DMS53 (cell line): ENCODE results near the gene WDR76.

Source experiments
- DNase-seq: peaks from one replicate; lab custom pipeline; 2025; lab: John Stamatoyannopoulos, UW

The WDR76 gene

DNA sequence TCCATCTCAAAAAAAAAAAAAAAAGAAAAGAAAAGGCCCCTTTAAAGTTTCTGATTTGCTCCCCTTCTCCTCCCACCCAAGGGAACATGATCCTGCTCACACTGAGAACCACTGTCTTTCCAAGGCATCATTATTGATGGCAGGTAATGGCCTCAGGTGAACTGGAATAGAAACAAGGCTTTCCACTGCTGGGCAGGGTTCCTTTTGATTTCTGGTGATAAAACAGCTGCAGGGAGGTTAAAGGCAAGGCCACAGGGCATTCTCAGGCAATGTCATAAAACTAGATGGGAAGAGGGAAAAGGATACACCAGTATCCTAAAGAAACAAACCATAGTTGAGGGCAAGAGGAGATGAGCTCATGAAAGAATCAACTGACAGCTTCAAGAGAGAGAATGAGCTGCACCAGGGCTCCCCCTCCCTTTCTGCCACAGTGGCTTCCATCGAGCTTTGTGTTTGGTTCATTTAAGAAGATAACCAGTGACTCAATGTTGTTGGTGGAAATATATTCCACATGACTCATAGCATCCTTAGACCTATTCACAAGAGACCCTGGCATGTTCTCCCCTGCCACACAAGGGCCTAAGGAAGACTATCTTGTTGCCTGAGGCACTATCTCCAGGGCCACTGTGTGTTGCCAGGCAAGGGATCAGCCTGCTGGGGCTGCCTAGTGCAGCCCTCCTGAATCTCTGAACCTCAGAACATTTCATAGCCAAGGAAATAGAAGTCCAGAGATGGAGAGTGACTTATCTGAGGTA is 86.4 kb downstream of the WDR76 start:
- peak; percentile 44 for DNase-seq

DNA sequence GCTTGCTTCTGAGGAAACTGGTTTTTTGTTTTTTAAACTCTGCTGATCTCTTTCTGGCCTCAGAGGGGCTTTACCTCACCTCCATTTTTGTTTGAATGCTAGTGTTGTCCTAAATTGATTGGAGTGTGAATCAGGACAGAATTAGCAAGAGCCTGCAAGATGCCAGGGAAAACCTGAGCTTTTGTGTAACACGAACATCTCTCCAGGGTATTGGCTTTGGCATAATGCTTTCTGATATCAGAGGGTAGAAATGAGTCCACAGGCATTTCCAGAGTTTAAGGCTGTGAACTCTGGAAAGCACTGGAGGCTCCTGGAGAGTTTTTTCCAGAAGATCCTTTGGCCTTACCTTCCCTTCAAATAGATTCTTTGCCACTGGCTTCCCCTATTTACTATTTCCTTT is 87.1 kb downstream of the WDR76 start:
- no peak for DNase-seq

GRCh38 chr15:43915631-43916325 is 89.0 kb downstream of the WDR76 start:
- DNase-seq: no peak

GRCh38 chr15:43916326-43916660 is 89.5 kb downstream of the WDR76 start:
- DNase-seq: no peak
